ENCODE measurements around the gene CASS4.

CASS4 gene

GRCh38 chr20:56423211-56423610 lies 11.2 kb downstream of the CASS4 start:
- no peak for TF ChIP-seq POLR2A (IDR thresholded peaks at IDR 0.05; ENCODE audit: low read depth, low read length)
- FAIRE-seq (no peak), DNase-seq (ENCODE audit: insufficient read length, low spot score) (no peak)

GRCh38 chr20:56423886-56424285 lies 11.8 kb downstream of the CASS4 start:
- no peak for DNase-seq (ENCODE audit: insufficient read length, low spot score)
- no peak for TF ChIP-seq POLR2A (IDR thresholded peaks at IDR 0.05; ENCODE audit: low read depth, low read length)
- no peak for FAIRE-seq

DNA sequence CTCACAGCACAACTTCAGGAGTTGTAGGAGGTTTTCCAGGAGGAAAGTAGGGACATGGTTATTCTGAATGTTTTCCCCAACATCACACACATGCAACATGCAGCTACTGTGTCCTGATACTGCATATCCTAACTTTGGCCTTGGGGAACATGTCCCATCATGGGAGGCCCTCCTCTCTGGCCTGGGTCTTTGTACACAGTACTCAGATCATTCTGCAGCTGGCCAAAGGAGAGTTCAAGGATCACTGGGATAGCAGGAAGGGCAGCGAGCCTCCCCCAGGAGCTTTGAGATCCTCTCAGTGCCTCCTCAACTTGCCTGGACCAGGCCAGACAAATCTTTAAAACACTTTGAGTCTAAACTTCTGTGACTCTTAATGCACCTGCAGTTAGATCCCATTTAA lies 12.9 kb downstream of the CASS4 start:
- no peak for FAIRE-seq
- no peak for TF ChIP-seq POLR2A (IDR thresholded peaks at IDR 0.05; ENCODE audit: low read depth, low read length)
- no peak for DNase-seq (ENCODE audit: insufficient read length, low spot score)

GRCh38 chr20:56426026-56426425 lies 14.0 kb downstream of the CASS4 start:
- no peak for DNase-seq (ENCODE audit: insufficient read length, low spot score)
- FAIRE-seq, result no peak
- no peak for TF ChIP-seq POLR2A (IDR thresholded peaks at IDR 0.05; ENCODE audit: low read depth, low read length)

DNA sequence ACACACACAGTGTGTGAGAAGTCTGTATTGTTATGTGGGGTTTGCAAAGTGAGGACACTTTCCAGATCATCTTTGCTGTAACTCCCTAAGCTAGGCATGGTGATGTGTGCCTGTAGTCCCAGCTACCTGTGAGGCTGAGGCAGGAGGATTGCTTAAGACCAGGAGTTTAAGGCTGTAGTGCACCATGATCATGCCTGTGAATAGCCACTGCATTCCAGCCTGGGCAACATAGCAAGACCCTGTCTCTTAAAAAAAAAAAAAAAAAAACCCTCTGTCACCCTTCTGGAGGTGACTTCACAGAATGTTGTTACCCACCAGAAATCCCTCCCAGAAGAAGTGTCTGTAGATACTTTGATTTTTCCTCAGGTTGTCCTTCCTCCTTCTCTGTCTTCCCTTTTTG lies 14.9 kb downstream of the CASS4 start:
- no peak for TF ChIP-seq POLR2A (IDR thresholded peaks at IDR 0.05; ENCODE audit: low read depth, low read length)
- FAIRE-seq (no peak), DNase-seq (ENCODE audit: insufficient read length, low spot score) (no peak)

DNA sequence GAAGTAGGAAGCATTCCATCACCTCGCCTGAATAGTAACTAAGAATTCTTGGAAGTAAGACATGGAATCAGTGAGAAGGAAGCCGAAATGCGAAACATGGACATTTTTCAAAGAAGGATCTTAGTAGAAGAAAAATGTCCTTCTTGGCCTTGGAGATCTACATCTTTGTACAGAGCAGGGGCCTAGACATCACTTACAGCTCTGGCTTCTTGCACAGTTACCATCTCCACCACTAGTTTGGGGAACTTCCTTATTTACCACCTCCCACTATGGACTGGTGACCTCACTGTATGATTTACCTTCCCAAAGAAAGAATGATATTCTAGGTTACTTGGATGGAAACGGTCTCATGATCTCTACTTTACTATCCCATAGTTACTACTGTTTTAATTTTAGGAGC lies 15.7 kb downstream of the CASS4 start:
- TF ChIP-seq POLR2A (IDR thresholded peaks at IDR 0.05; ENCODE audit: low read depth, low read length), result no peak
- FAIRE-seq (no peak), DNase-seq (ENCODE audit: insufficient read length, low spot score) (no peak)

GRCh38 chr20:56428410-56428809 lies 16.4 kb downstream of the CASS4 start:
- no peak for TF ChIP-seq POLR2A (IDR thresholded peaks at IDR 0.05; ENCODE audit: low read depth, low read length)
- FAIRE-seq, result no peak
- DNase-seq (ENCODE audit: insufficient read length, low spot score), result no peak

DNA sequence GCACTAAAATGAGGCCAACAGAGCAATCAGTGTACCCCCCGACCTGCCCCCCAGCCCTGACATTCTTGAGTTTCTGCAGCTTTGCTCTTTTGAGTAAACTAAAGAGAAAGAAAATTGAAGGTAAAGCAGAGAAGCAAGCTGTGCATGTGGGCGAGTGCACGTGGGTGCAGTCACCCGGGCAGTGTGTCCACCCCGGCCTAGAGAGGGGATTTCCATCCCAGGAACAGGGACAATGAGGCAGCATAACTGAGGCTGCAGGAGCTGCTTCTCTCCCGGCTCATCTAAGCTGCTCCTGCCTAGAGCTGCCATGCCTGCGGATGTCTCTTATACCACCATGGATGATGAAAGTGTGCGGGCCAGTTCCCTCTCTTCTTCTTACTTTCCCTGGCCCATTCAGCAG lies 16.8 kb downstream of the CASS4 start:
- TF ChIP-seq POLR2A (IDR thresholded peaks at IDR 0.05; ENCODE audit: low read depth, low read length), result no peak
- FAIRE-seq (no peak), DNase-seq (ENCODE audit: insufficient read length, low spot score) (no peak)

- no peak for TF ChIP-seq POLR2A (IDR thresholded peaks at IDR 0.05; ENCODE audit: low read depth, low read length)
- DNase-seq (ENCODE audit: insufficient read length, low spot score), result no peak
- no peak for FAIRE-seq
These were observed 17.4 kb downstream of the CASS4 start for GRCh38 chr20:56429502-56429901.

- DNase-seq (ENCODE audit: insufficient read length, low spot score) (no peak), FAIRE-seq (no peak)
- no peak for TF ChIP-seq POLR2A (IDR thresholded peaks at IDR 0.05; ENCODE audit: low read depth, low read length)
These were observed 17.9 kb downstream of the CASS4 start for GRCh38 chr20:56429941-56430340.

GRCh38 chr20:56430461-56430860 lies 18.4 kb downstream of the CASS4 start:
- no peak for DNase-seq (ENCODE audit: insufficient read length, low spot score)
- FAIRE-seq, result no peak
- TF ChIP-seq POLR2A (IDR thresholded peaks at IDR 0.05; ENCODE audit: low read depth, low read length), result no peak

DNA sequence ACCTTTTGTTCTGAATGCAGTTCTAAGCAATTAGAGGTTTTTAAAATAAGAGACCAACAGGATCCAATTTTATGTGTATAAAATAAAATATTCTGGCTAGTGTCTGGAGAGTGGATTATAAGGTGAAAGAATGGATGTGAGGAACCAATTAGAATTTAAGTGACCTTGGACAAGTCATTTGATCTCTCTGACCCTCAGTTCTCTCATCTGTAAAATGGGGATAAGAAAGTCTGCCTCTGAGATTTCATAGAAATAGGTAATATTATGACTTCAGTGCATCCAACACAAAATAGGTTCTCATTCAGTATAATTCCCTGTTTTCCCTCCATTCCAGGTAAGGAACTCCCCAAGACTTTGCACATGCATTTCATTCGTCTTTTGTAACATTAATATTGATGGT lies 18.9 kb downstream of the CASS4 start:
- no peak for DNase-seq (ENCODE audit: insufficient read length, low spot score)
- no peak for TF ChIP-seq POLR2A (IDR thresholded peaks at IDR 0.05; ENCODE audit: low read depth, low read length)
- no peak for FAIRE-seq

DNA sequence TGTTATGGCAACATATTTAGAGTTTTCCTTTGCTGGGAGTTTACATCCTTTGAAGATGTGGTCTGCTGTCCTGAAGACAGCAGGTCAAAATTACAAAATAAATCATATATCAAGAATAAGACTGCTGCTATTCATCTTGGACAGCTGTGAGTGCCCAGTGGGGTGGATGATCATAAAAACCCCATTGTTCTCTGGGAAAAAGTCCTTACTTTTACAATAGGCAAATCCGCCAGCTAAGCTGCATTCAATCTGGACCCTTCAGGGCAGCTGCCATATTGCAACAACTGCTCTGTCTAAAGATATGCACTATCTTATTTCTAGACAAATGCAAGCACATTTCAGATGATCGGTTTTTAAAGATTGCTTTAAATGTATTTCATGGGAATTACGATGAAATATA lies 19.4 kb downstream of the CASS4 start:
- no peak for FAIRE-seq
- DNase-seq (ENCODE audit: insufficient read length, low spot score), result no peak
- no peak for TF ChIP-seq POLR2A (IDR thresholded peaks at IDR 0.05; ENCODE audit: low read depth, low read length)

GRCh38 chr20:56433221-56433879 lies 21.3 kb downstream of the CASS4 start:
- no peak for TF ChIP-seq POLR2A (IDR thresholded peaks at IDR 0.05; ENCODE audit: low read depth, low read length)
- DNase-seq (ENCODE audit: insufficient read length, low spot score) (no peak), FAIRE-seq (no peak)

DNA sequence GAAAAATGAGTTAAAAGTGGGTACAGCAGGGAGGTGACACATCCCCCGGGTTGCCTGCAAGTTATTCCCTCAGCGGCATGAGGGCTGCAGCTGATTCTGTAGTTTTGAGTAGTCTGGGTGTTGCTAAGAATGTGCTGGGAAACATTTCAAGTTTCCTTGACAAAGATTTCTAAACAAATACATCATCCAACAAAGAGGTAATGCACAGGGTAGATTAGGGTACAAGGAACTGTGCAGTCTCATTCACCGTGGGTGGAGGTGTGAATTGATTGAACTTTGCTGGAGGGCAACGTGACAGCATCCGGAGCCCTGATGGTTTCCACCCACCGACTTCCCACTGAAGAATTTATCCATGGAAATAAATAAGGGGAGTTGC lies 21.8 kb downstream of the CASS4 start:
- FAIRE-seq (no peak), DNase-seq (ENCODE audit: insufficient read length, low spot score) (no peak)
- TF ChIP-seq POLR2A (IDR thresholded peaks at IDR 0.05; ENCODE audit: low read depth, low read length), result no peak

All from H54 (cell line).